Prostate gland (tissue), 2 donors: ENCODE data around the gene C19orf33.

Experiments
- POLR2A ChIP-seq: fragments of 450-650 bp; IDR thresholded peaks from one replicate; pipeline ENCODE4 v1.6.1; 2016; ENCODE audit warnings: antibody characterized with exemption, mild to moderate bottlenecking
- TF ChIP-seq, protein P1 (sequence below), 4 experiments: fragments of 200-600 bp in 2 of 4; fragments of 450-650 bp in 2 of 4; sonication (generic) in 2 of 4; IDR thresholded peaks; 1 replicate in 3 of 4; 2 replicates in 1 of 4; pipeline ENCODE4 v1.5.1; 2016 to 2019; ENCODE audit warnings: antibody characterized with exemption in 4 of 4, mild to moderate bottlenecking in 2 of 4, moderate library complexity in 2 of 4

DNA sequence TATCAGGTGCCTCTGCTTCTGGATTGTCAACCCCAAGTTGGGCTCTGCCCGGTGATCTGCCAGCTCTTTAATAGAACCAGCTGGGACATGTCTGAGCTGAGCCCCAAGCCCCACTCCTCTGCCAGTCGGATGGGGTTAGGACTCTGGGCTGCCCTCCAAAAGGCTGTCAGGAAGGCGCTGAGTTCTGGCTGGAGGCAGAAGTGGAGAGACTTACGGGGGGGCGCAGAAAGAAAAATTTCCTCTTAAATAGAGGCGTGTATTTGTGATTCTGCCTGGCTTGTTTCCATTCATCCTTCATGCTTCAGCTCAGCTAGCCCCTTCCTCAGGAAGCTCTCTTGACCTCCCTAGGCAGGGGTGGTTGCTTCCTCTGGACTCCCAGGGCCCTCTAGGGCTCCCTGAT, 14.6 kb downstream of the C19orf33 start:
- TF ChIP-seq, protein P1, sequence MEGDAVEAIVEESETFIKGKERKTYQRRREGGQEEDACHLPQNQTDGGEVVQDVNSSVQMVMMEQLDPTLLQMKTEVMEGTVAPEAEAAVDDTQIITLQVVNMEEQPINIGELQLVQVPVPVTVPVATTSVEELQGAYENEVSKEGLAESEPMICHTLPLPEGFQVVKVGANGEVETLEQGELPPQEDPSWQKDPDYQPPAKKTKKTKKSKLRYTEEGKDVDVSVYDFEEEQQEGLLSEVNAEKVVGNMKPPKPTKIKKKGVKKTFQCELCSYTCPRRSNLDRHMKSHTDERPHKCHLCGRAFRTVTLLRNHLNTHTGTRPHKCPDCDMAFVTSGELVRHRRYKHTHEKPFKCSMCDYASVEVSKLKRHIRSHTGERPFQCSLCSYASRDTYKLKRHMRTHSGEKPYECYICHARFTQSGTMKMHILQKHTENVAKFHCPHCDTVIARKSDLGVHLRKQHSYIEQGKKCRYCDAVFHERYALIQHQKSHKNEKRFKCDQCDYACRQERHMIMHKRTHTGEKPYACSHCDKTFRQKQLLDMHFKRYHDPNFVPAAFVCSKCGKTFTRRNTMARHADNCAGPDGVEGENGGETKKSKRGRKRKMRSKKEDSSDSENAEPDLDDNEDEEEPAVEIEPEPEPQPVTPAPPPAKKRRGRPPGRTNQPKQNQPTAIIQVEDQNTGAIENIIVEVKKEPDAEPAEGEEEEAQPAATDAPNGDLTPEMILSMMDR (IDR thresholded peaks at IDR 0.05), result no peak
- TF ChIP-seq POLR2A, result no peak
